Measurements from ENCODE around the gene ZNF587B. TPM values are rescaled to one million over a fixed set of nuclear protein-coding genes. Genes with fewer than 3 reads are reported as not detected.
A peak's percentile ranks its signal among the peaks of the same experiment; 100 is the strongest.
"Not testable (repeated sequence)": the region's sequence is repeated elsewhere in the genome, so short reads cannot be mapped to it uniquely, and the experiment has no call there.

Gene ZNF587B
- total RNA-seq, 2 donors from 2014 or later: 18.7 to 36.6 TPM

- Histone ChIP-seq H3K27me3 (no peaks in the 10 kb centered on the region), H3K4me1 (no peaks in the 10 kb centered on the region), H3K36me3 (replicated peaks in 1 of 2; ENCODE audit: insufficient read depth in 1 of 2, low read depth in 2 of 2) (no peaks in the 10 kb centered on the region), H3K9me3 (peaks cover 0 to 23% (median 0%) of the 10 kb centered on the region in 3 donors), H3K27ac (peak overlapping the region; percentile 13 to 68 (median 54)), H3K4me3 (peak overlapping the region in 1 of 2 donors; percentile 3)
- intact Hi-C loops (cut with DNase I): no loop called here
- no peak for ATAC-seq
- TF ChIP-seq CTCF (IDR thresholded peaks at IDR 0.05): no peak
- TF ChIP-seq POLR2A (IDR thresholded peaks at IDR 0.05): no peak
- WGBS, 2 donors: 16 to 17% methylated on average over 8 of the region's 8 CpGs
- DNase-seq: no peak
Observed at GRCh38 chr19:57888107-57888559, 58.0 kb downstream of the ZNF587B start.

GRCh38 chr19:57888560-57889231, 58.6 kb downstream of the ZNF587B start, which contains the start of gene ZNF814:
TSS of gene ZNF814 (minus strand) at chr19:57889037. CDS start at chr19:57888802, 235 bp downstream.
- Histone ChIP-seq H3K9me3 (peaks cover 0 to 23% (median 0%) of the 10 kb centered on the region in 3 donors), H3K4me3 (peak within 1 kb of the TSS; percentile 3 to 53), H3K27me3 (no peaks in the 10 kb centered on the region), H3K4me1 (no peaks in the 10 kb centered on the region), H3K27ac (peak within 1 kb of the TSS; percentile 13 to 68 (median 54)), H3K36me3 (replicated peaks in 1 of 2; ENCODE audit: insufficient read depth in 1 of 2, low read depth in 2 of 2) (no peaks in the 10 kb centered on the region)
- DNase-seq: peak; percentile 68 to 80 (median 74)
- 8 to 17% methylated on average over 6 to 43 of the region's 43 CpGs for WGBS, 2 donors
- TF ChIP-seq POLR2A (IDR thresholded peaks at IDR 0.05) (peak in 2 of 3 donors; percentile 39 to 50), CTCF (IDR thresholded peaks at IDR 0.05) (peak in 4 of 7 experiments; percentile 25 to 33 (median 26))
- ATAC-seq: peak; percentile 93
- intact Hi-C loops (cut with DNase I): no loop called here

DNA sequence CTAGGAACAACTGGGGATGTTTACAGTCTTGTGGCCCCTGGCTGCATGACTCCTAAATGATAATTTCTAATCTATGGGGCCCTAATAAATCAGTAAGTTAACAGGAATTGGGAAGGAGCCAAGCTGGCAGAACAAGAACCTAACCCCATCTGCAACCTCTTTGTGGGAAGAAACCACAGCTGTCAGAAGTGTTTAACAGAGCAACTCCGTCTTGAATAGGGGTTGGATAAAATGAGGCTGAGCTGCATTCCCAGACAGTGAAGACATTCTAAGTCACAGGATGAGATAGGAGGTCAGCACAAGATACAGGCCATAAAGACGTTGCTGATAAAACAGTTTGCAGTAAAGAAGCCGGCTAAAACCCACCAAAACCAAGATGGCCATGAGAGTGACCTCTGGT, 60.6 kb downstream of the ZNF587B start:
- H3K4me3 ChIP-seq; H3K4me1 ChIP-seq; DNase-seq; H3K27me3 ChIP-seq; H3K36me3 ChIP-seq (replicated peaks in 1 of 2; ENCODE audit: insufficient read depth in 1 of 2, low read depth in 2 of 2); intact Hi-C loops (cut with DNase I); H3K27ac ChIP-seq; ATAC-seq: not testable (repeated sequence)
- H3K9me3 ChIP-seq: peaks cover 0 to 15% (median 0%) of the 10 kb centered on the region in 3 donors
- 43 to 46% methylated on average over 3 of the region's 3 CpGs for WGBS, 2 donors

Other genes with a start within 250 kb of the ZNF587B start
- gene ZIK1, start 246.2 kb upstream of the ZNF587B start, total RNA-seq: 1 to 10 TPM in 1 of 2 donors, under 1 TPM in 1; 0.78 to 3.3 TPM
- 1 to 10 TPM in 1 of 2 donors, under 1 TPM in 1; 0.78 to 2.6 TPM for gene ZNF530, start 230.4 kb upstream of the ZNF587B start, total RNA-seq
- 10 to 100 TPM in 1 of 2 donors, 1 to 10 TPM in 1; 6.6 to 10.9 TPM for gene ZNF134, start 216.1 kb upstream of the ZNF587B start, total RNA-seq
- 1 to 10 TPM; 3.6 to 9.9 TPM for gene ZNF211, start 197.1 kb upstream of the ZNF587B start, total RNA-seq
- gene ZSCAN4, start 161.4 kb upstream of the ZNF587B start, total RNA-seq: not detected
- 1 to 10 TPM; 2.3 to 2.9 TPM for gene ZNF551, start 148.3 kb upstream of the ZNF587B start, total RNA-seq
- 1 to 10 TPM; 2.1 to 2.6 TPM for gene ZNF154, start 121.1 kb upstream of the ZNF587B start, total RNA-seq
- 1 to 10 TPM; 2.1 to 3.3 TPM for gene ZNF671, start 102.7 kb upstream of the ZNF587B start, total RNA-seq
- gene ZNF776, start 83.5 kb upstream of the ZNF587B start, total RNA-seq: 1 to 10 TPM; 4.3 to 8.8 TPM
- gene ZNF586, start 60.6 kb upstream of the ZNF587B start, total RNA-seq: 10 to 100 TPM in 1 of 2 donors, 1 to 10 TPM in 1; 4.2 to 33.6 TPM
- gene ZNF552, start 15.4 kb upstream of the ZNF587B start, total RNA-seq: 10 to 100 TPM in 1 of 2 donors, 1 to 10 TPM in 1; 9.6 to 71.5 TPM
- gene ZNF587, start 19.6 kb downstream of the ZNF587B start, total RNA-seq: 10 to 100 TPM; 13.7 to 20.1 TPM
- 10 to 100 TPM in 1 of 2 donors, 1 to 10 TPM in 1; 6.5 to 30.7 TPM for gene ZNF814, start 58.7 kb downstream of the ZNF587B start, total RNA-seq
- gene ZNF417, start 86.3 kb downstream of the ZNF587B start, total RNA-seq: 1 to 10 TPM; 7.3 to 7.6 TPM
- 10 to 100 TPM in 1 of 2 donors, 1 to 10 TPM in 1; 2.6 to 15.3 TPM for gene ZNF418, start 105.1 kb downstream of the ZNF587B start, total RNA-seq
- gene ZNF256, start 117.4 kb downstream of the ZNF587B start, total RNA-seq: 1 to 10 TPM; 3.6 to 6.9 TPM
- 1 to 10 TPM in 1 of 2 donors, not detected in 1; 1.3 TPM for gene C19orf18, start 144.2 kb downstream of the ZNF587B start, total RNA-seq
- gene ZNF606, start 172.5 kb downstream of the ZNF587B start, total RNA-seq: 10 to 100 TPM; 11.7 to 21.4 TPM
- gene ZSCAN1, start 203.7 kb downstream of the ZNF587B start, total RNA-seq: not detected
- gene ZNF135, start 229.0 kb downstream of the ZNF587B start, total RNA-seq: 1 to 10 TPM; 3.9 to 4.9 TPM

Data from body of pancreas (tissue), 4 donors.